ENCODE measurements around the gene SPRY4. TPM values are rescaled to one million over a fixed set of nuclear protein-coding genes. Genes with fewer than 3 reads are reported as not detected.

SPRY4 gene, protein sequence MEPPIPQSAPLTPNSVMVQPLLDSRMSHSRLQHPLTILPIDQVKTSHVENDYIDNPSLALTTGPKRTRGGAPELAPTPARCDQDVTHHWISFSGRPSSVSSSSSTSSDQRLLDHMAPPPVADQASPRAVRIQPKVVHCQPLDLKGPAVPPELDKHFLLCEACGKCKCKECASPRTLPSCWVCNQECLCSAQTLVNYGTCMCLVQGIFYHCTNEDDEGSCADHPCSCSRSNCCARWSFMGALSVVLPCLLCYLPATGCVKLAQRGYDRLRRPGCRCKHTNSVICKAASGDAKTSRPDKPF
- 26.0 TPM for total RNA-seq

DNA sequence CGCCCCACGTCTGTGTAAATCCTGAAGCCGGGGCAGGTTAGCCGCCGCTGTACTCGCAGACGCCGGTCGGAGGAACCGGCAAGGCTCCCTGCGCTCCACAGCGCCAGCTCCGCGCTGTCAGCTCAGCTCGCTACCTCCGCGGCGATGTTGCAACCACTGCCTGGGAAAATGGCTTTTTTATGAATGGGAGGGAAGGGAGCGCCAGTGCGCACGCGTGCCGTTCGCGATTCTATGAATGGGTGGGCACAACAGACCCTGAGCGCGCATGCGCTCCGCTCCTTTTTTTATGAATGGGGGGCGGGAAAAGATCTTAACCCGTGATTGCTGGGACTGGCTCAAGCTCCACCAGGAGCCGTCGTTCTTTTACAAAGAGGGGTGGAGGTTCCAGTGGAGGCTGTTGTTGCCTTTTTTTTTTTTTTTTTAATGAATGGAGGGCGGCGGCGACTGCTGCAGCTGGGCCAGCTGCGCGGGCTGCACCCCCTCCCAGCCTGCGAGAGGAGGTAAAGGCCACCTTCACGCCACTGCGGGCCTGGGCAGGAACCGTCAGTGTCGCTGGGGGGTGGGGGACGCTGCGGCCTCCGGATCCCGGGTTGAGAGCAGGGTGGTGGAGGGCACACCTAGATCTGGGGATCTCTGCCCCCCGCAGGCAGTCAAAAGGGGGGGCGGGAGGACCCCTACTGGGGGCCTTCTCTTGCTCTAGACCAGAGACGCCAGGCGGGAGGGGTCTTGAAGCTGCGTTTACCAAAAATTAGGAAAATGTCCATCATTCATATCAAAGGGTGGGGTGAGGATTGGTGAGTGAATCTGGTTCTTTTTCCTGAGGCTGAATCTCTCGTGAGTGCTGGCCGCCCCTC is at the start of gene SPRY4:
TSS of gene SPRY4 (minus strand) at position 151 of the 854 bp plus-strand sequence. CDS start 9,913 bp downstream, outside the sequence.

Small RNAs within 50 kb of the gene (small RNA-seq; reads per million reads assigned to genes)
- gene RF02038 (ENCODE audit: low replicate concordance) (not detected), gene RF02039 (ENCODE audit: low replicate concordance) (not detected)

Other genes starting within 250 kb of the SPRY4 start
- 140 TPM for gene NDFIP1, start 216.2 kb downstream of the SPRY4 start, total RNA-seq

All from metanephros (tissue), 2 donors.